HG03354 (cell line): Measurements from ENCODE around the gene IMMT.

Experiments
- ATAC-seq: cut with Tn5 transposase; IDR thresholded peaks from one replicate; pipeline ENCODE4 v1.9.1; 2021; ENCODE audit warnings: mild to moderate bottlenecking; ENCODE audit not compliant: unreplicated experiment, poor library complexity, severe bottlenecking

IMMT gene

GRCh38 chr2:86226636-86227520 is 31.6 kb upstream of the IMMT start:
- ATAC-seq, result no peak

DNA sequence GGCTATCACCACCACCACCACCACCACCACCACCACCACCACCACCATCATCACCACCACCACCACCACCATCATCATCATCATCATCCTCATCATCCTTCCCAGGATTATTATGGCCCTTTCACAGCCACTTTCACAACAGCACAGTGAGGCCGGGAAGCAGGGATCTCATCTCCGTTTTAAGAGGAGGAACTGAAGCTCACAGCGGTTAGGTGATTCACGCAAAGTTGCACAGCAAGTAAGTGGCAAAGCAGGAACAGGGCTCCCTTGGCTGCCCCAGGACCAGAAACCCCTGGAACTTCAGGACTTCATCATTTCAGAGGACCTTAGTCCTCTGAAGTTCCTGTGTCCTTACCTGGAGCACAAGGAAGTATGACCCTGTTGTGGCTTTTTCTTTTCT is 30.8 kb upstream of the IMMT start:
- ATAC-seq, result no peak

GRCh38 chr2:86225581-86225980 is 30.3 kb upstream of the IMMT start:
- ATAC-seq, result peak; percentile 71

- ATAC-seq, result no peak
Observed at GRCh38 chr2:86224645-86225355, 29.5 kb upstream of the IMMT start.

- ATAC-seq, result no peak
Observed at GRCh38 chr2:86223927-86224560, 28.8 kb upstream of the IMMT start.

GRCh38 chr2:86223140-86223926 is 28.1 kb upstream of the IMMT start:
- no peak for ATAC-seq

DNA sequence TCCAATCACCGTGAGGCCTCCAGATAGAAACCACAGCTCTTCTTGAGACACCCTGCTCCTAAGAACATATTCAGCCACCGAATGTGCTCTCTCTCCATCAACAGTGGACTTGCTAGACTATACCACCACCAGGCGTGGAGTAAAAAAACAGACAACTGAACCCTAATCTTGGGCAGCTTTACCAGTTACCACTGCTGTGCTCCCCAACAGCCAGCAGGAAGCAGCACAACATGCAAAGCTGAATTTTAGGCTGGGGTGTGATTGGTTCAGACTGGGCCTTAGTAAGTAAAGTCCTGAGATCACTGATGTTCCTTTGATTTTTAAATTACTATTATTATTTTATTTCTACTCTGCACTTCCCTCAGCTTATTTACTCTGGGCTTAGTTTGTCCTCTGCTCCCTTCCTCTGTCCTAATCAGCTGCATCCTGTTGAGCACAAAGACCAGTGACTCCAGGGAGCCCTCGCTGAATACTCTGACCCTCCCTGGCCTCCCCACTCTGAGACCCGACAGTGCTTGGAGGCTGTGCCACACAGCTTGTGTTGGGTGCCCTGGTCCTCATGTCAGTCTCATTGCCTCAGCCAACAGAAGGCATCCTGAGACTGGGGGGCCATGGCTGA is 25.9 kb upstream of the IMMT start:
- peak; percentile 51 for ATAC-seq

- no peak for ATAC-seq
Observed at GRCh38 chr2:86219896-86220295, 24.6 kb upstream of the IMMT start.

- no peak for ATAC-seq
Observed at GRCh38 chr2:86218124-86218523, 22.9 kb upstream of the IMMT start.

DNA sequence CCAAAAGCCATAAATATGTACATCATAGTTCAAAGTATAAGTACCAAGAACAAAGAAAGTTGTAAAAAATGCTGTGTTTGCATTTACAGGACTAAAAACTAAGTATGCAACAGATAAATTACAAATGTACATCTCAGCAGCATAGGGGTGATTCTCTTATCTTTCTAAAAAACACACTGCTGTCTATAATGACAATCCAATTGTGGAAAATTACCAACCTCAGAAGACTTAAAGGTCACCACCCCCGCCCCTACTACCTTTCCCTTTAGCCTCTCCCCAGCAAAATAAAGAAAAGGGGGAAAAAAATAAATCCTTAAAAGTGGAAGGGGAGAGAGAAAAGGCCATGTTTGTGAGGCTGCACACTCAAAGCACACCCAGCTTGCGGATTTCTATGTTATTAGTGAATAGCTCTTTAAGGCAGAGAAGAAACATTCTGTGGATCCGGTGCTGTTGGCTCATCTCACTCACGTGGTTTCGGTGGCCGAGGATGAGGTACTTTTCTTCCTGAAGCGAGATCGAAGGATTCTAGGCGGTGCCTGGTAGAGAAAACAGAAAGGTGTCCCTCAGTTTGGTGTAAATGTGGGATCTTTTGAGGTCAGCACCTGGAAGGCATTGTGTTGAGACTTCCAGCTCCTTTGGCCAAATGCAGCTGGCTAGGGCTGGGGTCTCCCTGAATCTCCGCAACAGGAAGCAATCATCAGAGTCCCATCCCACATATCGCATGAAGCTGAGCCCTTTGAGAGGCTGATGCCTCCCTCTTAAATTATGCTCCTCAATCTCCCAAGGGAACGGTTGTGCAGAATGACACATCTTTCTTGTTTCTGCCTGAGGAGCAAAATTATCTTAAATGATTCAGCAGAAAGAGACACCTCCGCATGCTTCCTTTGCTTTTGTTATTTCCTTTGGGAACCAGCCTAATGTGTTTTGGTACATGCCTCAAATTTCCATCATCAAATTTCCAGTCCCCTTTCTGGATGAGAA is 21.6 kb upstream of the IMMT start:
- ATAC-seq, result no peak

DNA sequence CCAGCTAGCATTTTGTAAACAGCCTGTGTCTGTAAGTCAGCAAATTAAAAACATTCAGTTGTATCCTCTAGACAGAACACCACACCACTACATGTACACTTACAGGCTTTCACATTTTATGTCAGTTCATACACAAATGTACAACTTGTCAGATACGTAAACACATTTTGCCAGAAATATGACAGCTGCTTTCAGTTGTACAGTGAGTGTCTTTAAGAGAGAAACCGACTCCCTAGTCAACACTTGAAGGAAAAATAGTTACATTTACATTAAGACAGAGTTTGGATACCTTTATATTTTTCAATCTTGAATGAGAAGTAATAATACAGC is 19.2 kb upstream of the IMMT start:
- no peak for ATAC-seq

DNA sequence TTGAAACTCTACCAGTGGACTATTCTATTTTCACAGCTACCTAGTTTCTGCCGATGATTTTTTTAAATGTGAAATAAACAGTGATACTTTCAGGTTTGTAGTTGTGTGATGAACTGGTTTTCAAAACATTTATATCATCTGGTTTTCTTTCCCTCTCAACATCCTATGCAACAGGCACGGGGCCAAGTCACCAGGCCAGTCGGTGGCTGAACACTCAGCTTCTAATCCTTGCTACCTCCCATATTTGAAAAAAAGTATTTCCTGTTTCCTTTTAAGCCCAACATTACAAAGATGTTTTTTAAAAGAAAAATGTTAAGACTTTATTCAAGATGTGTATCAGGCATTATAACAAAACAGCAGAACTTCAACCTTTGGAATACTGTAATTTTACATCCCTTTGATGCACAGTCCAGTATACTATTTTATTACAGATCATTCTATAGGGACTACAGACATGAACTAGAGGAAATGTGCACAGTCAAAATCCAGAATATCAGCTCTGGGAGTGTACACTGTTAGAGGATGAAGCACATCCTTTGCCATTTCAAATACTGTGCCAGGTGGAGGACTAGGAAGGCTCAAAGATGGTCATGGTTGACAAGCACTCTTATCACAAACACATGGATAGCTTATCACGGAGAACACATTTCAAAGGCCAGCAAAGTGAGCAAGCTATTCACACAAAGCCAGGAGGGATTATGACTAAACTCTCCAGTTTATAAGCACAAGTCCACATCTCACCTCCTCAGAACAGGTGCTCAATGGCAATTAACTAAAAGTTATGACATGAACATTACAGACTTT is 18.6 kb upstream of the IMMT start:
- ATAC-seq, result no peak

DNA sequence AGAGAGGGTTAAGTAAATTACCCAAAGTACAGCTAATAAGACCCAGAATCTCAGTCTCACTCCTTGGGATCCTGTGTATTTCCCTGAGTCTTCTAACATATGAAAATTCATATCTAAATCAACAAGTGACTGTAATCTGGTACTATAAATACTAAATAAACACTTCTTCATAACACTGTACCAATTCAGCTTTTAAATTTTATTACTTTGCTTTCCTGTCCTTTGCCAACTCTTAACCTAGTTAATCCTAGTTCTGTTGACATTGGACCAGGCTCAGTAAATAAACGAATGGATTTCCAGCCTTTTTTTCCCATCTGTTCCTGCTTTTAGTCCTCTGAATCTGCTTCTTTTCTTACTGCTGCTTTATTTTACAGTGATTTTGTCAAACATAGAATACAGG is 17.8 kb upstream of the IMMT start:
- ATAC-seq, result no peak

DNA sequence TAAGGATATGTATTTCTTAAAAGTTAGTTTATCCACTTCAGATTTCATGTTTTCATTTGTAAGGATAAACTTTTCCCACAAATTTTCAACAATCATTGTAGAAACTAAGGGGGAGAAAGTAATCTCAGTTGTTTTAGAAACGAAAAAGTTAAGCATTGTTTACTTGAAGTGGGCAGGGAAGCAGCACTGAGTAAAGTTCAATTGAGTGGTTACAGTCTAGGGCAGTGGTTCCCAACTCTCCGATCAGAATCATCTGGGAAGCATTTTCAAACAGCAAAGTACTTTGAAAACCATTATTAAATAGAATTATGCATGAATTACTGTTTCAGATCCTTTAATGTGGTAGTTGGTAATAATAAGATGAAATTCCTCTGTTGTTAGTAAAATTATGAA is 16.5 kb upstream of the IMMT start:
- no peak for ATAC-seq

DNA sequence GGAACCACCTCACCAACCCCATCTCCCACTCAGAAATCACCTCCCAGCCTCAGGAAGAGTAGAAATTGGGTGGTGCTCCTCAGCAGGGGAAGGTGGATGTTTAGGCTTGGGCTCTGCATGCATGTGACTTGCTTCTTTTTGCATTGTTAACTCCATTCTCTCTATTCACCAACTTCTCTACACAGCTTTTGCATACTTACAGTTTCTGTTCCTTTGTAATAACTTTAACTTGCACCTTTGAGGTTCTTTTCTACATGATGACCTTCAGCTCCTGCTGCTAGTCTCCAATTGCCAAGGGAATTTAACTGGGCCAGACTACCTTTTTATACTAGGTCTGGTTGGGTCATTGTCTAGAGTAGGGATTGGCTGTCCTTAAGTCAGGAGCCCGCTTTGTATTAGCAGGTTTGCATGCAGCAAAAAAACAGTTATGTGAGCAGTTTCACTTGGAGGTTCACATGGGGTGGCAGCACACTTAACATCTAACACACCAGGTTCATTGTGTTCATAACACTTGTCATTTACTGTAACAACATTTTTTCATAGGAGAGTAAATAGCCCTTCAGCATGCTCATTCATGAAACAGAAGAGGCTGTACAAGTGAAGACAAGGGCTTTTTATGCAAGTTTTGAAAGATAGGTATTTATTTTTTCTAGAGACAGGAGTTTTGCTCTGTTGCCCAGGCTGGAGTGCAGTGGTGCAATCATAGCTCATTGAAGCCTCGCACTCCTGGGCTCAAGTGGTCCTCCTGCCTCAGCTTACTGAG is 16.0 kb upstream of the IMMT start:
- ATAC-seq, result no peak

DNA sequence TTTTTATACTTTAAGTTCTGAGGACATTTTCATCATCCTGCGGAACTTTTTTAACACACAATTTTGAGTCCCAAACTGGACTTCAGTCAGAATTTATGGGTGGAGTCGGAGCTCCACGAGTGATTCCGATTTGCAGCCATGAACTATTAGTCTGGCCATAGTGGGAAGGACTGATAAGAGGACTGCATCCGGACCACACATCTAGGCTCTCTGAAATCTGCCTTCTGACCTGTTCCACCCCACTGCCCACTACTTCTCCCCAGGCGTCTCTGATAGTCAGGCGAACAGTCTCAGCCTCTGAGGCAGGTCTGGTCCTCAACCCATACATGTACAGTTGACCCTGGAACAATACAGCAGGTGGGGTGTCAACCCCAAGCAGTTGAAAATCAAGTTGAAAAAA is 9.2 kb upstream of the IMMT start:
- ATAC-seq, result no peak

- ATAC-seq, result no peak
Observed at GRCh38 chr2:86203614-86204013, 8.4 kb upstream of the IMMT start.
